ENCODE measurements around the gene SEC14L3.

Gene SEC14L3

GRCh38 chr22:30471616-30472318 lies at the start of gene SEC14L3:
SEC14L3 (minus strand) TSS chr22:30472017; CDS start chr22:30471958, 59 bp downstream.
- no peak for DNase-seq (ENCODE audit: low read depth in 4 of 4, low spot score in 1 of 4)

GRCh38 chr22:30519842-30520425 lies 48.1 kb upstream of the SEC14L3 start:
- no peak for DNase-seq (ENCODE audit: low read depth in 4 of 4, low spot score in 1 of 4)

- DNase-seq (ENCODE audit: low read depth in 4 of 4, low spot score in 1 of 4) = no peak
Measured at GRCh38 chr22:30516731-30517130, 44.9 kb upstream of the SEC14L3 start.

GRCh38 chr22:30516273-30516672 lies 44.5 kb upstream of the SEC14L3 start:
- DNase-seq (ENCODE audit: low read depth in 4 of 4, low spot score in 1 of 4) = no peak

GRCh38 chr22:30514252-30514651 lies 42.4 kb upstream of the SEC14L3 start:
- DNase-seq (ENCODE audit: low read depth in 4 of 4, low spot score in 1 of 4) = no peak

- DNase-seq (ENCODE audit: low read depth in 4 of 4, low spot score in 1 of 4) = no peak
Measured at GRCh38 chr22:30513462-30513861, 41.6 kb upstream of the SEC14L3 start.

GRCh38 chr22:30511911-30512310 lies 40.1 kb upstream of the SEC14L3 start:
- DNase-seq (ENCODE audit: low read depth in 4 of 4, low spot score in 1 of 4) = no peak

- DNase-seq (ENCODE audit: low read depth in 4 of 4, low spot score in 1 of 4) = no peak
Measured at GRCh38 chr22:30511109-30511508, 39.3 kb upstream of the SEC14L3 start.

- no peak for DNase-seq (ENCODE audit: low read depth in 4 of 4, low spot score in 1 of 4)
Measured at GRCh38 chr22:30508216-30508615, 36.4 kb upstream of the SEC14L3 start.

- no peak for DNase-seq (ENCODE audit: low read depth in 4 of 4, low spot score in 1 of 4)
Measured at GRCh38 chr22:30507670-30508069, 35.9 kb upstream of the SEC14L3 start.

GRCh38 chr22:30506507-30506968 lies 34.7 kb upstream of the SEC14L3 start:
- DNase-seq (ENCODE audit: low read depth in 4 of 4, low spot score in 1 of 4) = no peak

- no peak for DNase-seq (ENCODE audit: low read depth in 4 of 4, low spot score in 1 of 4)
Measured at GRCh38 chr22:30503551-30503950, 31.7 kb upstream of the SEC14L3 start.

- no peak for DNase-seq (ENCODE audit: low read depth in 4 of 4, low spot score in 1 of 4)
Measured at GRCh38 chr22:30502911-30503310, 31.1 kb upstream of the SEC14L3 start.

- DNase-seq (ENCODE audit: low read depth in 4 of 4, low spot score in 1 of 4) = no peak
Measured at GRCh38 chr22:30502153-30502552, 30.3 kb upstream of the SEC14L3 start.

- no peak for DNase-seq (ENCODE audit: low read depth in 4 of 4, low spot score in 1 of 4)
Measured at GRCh38 chr22:30500628-30501027, 28.8 kb upstream of the SEC14L3 start.

- DNase-seq (ENCODE audit: low read depth in 4 of 4, low spot score in 1 of 4) = no peak
Measured at GRCh38 chr22:30497466-30498150, 25.8 kb upstream of the SEC14L3 start.

- no peak for DNase-seq (ENCODE audit: low read depth in 4 of 4, low spot score in 1 of 4)
Measured at GRCh38 chr22:30495041-30495784, 23.4 kb upstream of the SEC14L3 start.

GRCh38 chr22:30492144-30492543 lies 20.3 kb upstream of the SEC14L3 start:
- DNase-seq (ENCODE audit: low read depth in 4 of 4, low spot score in 1 of 4) = no peak

GRCh38 chr22:30491381-30491780 lies 19.6 kb upstream of the SEC14L3 start:
- DNase-seq (ENCODE audit: low read depth in 4 of 4, low spot score in 1 of 4) = no peak

GRCh38 chr22:30490399-30490798 lies 18.6 kb upstream of the SEC14L3 start:
- no peak for DNase-seq (ENCODE audit: low read depth in 4 of 4, low spot score in 1 of 4)

GRCh38 chr22:30488121-30488520 lies 16.3 kb upstream of the SEC14L3 start:
- no peak for DNase-seq (ENCODE audit: low read depth in 4 of 4, low spot score in 1 of 4)
